ENCODE measurements around the gene FEM1B.
A peak's percentile ranks its signal among the peaks of the same experiment; 100 is the strongest.
"Not testable (repeated sequence)": the region's sequence is repeated elsewhere in the genome, so short reads cannot be mapped to it uniquely, and the experiment has no call there.

FEM1B gene

DNA sequence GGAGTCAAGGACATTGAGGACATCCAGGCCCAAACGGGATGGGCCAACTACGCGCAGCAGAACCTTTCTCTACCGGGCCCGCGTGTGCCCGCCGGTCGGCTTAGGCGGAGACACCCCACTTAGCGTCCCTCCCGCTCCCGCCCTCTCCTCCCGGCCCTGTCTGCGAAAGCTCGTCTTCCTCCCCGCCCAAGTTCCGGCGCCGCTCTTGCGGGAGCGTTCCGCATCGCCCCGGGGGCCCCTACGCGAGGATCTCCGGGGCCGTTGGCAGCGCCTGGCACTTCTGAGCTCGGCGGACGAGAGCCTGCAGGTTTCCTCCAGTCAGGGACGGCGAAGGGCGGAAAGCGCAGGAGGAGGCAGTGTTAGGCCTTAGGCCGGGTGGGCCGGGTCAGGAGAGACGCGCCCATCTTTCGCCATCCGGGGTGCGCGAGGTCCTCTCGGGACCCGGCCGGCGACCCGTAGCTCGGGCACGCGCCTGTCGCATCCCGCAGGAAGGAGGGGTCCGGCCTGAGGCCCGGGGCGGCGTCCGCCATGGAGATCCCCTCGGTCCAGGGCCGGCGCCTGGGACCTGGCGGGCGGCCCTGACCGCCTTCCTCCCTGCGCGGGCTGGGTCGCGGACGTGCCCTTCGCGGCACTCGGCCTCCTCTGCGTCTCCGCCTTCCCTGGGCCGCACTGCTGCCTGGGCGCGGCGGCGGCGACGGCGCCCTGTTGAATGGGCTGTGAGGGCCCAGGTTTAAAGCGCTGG, at the start of gene FEM1B:
Gene FEM1B (plus strand): TSS at position 143 of the 742 bp plus-strand sequence. CDS start 673 bp downstream, outside the sequence.
- peak; percentile 89 for DNase-seq

DNA sequence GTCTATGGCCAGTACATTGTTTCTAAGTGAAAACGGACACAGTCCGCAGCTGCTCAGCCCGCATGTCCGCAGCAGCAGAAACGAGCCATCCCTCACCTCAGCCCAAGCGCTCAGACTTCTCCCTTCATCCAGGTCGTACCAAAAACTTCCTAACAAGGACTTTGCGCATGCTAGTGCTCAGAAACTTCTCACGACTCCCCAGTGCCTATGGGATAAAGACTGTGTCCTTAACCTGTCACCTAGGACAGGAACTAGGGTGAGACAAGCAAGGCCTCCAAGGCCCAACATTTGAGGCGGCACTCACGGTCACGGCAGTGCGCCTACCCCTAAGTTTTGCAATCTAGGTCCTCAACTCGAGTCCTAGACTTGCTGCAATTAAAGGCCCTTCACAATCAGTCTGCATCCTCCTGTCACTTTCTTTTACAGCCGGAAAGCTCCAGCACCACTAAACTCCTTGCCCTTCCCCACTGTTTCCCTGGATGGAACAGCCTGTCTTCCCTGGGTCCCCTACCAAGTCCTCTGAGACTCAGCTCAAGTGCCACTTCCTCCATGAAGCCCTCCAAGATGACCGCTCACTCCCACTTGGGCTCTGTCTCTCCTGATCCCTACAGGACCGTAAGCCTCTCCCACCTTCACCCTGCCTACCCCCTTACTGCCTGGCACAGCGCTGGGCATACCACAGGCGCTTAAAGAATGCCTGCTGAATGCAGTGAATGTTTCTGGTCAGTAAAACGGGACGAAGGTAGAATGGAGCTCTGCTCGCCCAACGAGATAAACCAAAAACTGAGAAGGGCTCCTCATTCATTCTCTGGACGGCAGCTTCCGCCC, 49.2 kb upstream of the FEM1B start:
- DNase-seq = no peak

DNA sequence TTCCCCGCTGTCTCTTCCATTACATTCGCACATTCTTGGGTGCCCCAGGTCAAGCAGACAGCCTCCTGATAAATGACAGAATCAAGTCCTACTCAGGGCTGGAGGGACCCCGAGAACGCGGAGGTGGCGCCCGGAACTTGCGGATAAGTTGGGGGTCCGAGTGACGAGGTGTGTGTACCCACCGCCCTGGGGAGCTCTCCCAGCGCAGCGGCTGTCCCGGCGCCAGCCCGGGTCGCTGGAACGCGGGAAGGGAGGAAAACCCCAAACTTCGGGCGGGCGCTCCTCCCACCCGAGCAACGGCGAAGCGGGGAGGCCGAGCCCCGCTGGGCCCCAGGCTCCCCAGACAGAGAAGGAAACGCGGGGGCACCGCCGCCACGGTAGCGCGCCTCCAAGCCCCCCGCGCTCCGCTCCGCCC, 48.6 kb upstream of the FEM1B start:
- no peak for DNase-seq

DNA sequence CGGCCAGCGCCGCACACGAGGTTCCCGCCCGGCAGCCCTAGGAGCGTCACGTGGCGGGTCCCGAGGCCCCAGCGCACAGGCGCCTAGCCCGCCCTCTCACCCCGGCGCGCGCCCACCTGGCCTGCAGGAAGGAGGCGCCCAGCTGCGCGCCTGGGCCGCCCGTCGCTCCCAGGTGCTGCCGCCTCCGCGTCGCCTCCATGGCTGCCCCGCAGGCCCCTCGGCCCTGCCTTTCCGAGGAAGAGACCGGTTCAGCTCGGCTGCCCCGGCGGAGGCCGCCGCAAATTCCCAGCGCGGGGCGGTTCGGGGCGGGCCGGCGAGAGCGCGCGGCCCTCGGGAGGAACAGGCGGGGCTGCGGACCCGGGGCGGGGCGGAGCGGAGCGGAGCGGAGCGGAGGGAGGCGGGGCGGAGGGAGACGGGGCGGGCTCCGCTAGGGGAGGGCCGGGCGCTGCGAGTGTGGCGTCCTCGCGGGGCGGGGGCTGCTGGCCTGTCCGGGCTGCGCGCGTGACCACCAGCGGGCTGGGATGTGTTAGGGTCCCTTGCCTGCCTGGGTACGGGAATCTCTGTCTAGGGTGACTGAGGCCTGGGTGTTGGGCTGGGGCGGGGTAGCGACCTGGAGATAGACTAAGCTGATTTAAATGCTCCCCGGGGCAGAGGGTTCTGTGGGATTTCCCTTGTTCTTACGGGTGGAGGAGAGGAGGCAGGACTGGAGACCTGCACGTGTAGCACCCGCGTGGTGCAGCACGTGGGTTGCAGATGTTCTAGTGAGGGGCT, 48.0 kb upstream of the FEM1B start, which contains the start of gene CLN6:
Gene CLN6 (minus strand): TSS at position 343 of the 771 bp plus-strand sequence. CDS start 144 bp downstream, at position 199.
- DNase-seq = peak; percentile 86

DNA sequence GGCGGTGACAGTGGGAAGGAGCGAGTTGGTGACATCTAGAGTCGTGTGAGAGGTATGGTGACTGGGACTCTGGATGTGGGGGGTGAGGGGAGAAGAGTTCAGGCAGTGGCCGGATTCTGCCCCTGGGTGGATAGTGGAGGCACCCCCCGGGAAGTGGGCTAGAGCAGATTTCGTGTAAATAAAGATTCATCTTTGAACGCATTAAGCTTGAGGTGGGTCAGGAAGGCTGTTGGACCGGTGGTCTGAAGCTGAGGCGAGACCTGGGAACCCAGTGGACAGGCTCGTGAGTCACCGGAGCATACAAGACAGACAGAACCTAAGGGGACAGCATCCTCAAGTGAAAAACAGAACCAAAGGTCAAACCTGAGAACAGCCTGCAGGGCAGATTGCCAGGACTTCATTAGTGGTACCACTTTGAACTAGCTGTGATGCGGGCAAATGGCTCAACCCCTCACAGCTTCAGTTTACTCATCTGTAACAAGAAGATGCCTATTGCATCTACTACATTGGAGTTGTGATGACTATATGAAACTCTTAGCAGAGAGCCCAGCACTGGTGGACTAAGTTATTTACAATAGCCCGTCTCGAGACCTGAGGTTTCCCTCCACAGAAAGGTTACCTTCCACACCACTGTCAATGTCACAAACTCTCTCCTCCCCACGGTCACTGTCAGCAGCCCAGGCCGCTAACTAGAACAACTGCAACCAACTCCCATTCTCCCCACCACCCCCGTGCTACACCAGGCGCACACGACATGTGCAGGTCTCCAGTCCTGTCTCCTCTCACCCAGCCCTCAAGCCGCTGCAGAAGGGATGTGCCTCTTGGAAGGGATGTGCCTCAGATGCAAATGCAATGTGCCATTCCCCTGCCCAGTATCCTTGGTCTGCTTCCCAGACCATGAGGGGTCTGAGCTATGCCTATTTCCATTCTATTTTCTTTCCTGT, 47.1 kb upstream of the FEM1B start:
- no peak for DNase-seq

DNA sequence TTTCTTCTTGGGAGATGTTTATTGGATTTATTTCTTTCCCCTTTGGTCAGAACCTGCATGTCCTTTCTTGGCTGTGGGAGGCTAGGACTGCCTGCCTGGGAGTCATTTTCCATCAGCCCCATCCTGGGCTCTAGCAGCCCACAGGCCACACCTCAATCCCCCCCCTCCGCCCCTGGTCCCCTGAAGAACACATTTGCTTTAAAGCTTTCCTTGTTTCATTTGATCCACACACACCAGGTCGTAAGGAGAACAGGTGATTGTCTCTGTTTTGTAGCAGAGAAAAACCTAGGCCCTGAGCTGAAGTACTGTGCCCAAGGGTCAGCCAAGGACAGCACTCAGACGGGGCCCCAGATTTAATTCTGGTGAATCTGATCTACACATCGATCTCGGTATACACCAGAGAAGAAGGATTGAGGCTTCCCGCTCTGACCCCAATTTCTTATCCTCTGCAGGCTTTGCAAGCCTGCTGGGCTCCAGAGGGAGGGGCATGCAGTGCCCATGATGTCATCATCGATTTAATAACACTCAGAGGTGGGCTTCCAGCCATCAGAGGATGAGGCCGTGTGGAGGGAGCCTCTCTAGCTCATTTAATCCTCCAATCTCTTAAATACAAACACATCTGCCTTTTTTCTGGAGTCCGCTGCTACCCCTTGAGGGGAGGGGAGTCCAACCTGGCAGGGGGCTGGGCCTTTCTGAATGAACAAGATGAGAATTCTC, 46.3 kb upstream of the FEM1B start:
- no peak for DNase-seq

DNA sequence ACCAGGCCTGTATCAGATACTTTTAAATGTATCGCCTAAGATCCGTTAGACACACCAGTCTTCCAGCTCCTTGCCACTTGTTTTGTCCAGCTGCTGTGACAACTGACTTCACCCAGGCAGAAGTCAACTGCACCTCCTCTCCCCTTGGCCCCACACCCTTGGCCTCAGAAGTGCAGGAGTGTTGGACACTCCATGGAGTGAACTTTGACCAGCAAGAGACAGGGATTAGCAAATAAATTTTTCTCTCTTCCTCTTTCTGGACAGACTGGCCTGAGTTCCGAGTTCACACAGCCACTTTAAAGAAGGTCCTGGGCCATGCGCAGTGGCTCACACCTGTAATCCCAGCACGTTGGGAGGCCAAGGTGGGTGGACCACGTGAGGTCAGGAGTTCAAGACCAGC, 45.1 kb upstream of the FEM1B start:
- no peak for DNase-seq

DNA sequence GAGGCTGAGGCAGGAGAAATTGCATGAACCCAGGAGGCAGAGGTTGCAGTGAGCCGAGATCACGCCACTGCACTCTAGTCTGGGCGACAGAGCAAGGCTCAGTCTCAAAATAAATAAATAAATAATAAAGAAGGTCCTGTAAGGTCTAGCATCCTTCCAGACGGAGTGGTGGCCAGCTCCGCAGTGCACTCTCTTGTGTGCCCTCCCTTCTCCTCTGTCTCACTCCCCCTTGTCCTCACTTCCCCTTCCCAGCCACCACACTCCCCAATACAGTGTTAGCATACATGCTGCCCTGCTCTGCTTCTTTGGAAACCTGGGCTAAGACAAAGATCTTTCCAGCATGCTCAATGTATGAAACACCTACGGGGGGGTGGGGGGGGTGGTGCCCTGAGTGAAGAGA, 44.6 kb upstream of the FEM1B start:
- DNase-seq = no peak

DNA sequence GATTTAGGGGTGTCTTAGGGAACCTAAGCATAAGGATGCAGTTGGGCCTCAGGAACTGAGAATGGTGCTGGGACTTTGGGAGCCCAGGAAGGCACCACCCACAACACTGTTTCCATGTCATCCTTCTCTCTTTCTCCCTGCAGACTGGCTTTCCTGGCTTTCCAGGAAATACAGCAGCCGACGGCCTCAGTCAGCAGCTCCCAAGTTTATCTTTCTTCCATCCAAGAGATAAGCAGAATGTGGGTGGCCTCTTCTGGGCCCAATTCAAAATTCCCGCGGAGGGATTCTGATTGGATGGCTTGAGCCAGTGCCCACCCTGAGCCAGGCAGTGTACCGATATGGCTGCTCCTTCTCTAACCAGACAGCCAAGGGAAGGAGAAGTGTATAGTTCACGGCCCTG, 43.5 kb upstream of the FEM1B start:
- no peak for DNase-seq

DNA sequence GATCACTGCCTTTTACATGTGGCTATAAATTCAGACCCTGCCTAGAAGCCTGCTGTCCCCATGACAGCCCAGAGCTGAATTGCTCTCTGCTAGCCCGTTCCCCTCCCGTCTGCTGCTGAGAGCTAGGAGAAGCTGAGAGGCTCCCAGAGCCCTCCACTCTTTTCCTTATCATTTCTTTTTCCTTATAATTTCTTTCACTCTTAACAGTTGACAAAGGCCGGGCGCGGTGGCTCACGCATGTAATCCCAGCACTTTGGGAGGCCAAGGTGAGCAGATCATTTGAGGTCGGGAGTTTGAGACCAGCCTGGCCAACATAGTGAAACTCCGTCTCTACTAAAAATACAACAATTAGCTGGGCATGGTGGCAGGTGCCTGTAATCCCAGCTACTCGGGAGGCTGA, 43.0 kb upstream of the FEM1B start:
- not testable (repeated sequence) for DNase-seq

DNA sequence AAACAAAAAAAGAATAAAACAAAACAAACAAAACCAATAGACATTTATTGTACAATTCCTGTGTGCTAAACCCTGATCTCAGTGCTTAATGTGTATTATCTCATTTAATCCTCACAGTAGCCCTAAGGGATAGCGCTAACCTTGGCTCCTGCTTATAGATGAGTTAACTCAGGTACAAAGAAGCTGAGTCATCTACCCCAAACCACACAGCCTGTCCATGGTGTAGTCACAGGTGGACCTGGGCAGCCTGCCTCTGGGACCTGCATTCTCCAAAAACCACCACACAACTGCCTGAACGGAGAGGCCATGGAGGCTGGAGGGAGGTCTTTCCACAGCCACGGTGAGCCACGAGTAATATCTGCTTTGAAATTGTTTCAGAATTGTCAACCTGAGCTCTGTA, 42.5 kb upstream of the FEM1B start:
- no peak for DNase-seq

DNA sequence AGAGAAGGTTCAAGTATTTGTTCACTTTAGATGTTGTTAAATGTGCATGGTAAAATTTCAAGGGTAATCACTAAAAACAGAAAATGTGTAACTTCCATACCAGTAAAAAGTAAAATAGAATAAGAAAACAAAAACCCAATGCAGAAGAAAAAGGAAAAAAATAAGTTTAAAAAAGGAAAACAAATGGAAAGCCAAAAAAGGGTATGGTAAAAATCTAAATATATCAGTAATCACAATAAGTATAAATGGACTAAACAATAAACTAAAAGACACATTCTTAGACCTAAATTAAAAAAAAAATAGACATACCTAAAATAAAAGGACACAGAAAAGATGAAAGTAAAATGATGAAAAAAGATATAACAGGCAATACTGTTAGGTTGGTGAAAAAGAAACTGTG, 38.5 kb upstream of the FEM1B start:
- DNase-seq = no peak

DNA sequence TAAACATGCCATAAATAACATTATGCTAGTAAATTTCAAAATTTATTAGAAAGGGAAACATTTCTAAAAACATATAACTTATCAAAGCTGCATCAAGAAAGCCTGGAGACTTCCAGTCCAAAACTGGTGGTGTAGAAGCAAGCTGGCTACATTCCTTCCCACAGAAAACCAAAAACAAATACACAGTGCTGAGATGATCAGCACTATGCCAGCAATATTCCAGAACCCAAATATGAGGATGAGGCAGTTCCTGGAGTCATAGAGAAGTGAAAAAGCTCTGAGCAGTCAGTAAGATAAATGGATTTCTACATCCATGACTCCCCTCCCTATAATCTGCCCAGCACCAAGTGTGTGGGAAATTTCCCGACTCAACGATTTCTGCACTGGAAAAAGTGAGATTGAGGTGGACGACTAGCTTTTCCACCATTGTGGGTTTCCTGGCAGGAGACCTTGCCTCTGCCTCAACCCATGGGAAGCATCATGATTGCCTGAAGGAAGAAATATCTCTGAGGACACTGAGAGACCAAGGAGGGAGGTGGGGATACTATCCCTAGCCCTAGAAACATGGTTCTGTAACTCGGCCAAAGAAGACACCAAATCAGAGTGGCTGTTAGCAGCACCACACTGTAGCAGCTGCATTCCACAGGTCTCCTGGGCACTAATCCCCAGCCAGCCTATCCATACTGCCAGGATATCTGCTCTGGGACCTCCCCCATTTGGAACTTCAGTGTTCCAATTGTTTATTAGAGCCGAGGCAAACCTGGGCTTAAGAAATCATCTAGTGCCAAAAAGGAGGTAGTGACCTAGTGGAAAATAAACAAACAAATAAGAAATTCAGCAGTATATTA, 36.2 kb upstream of the FEM1B start:
- DNase-seq = no peak

DNA sequence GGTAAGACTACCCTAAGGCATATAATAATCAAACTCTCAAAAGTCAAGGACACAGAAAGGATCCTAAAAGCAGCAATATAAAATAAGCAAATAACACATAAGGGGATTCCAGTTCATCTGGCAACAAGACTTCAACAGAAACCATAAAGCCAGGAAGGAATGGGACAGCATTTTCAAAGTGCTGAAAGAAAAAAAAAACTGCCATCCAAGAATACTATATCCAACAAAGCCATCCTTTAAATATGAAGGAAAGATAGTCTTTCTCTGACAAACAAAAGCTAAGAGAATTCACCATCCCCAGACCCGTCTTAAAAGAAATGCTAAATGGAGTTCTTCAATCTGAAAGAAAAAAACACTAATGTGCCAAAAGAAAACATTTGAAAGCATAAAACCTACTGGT, 33.3 kb upstream of the FEM1B start:
- no peak for DNase-seq

DNA sequence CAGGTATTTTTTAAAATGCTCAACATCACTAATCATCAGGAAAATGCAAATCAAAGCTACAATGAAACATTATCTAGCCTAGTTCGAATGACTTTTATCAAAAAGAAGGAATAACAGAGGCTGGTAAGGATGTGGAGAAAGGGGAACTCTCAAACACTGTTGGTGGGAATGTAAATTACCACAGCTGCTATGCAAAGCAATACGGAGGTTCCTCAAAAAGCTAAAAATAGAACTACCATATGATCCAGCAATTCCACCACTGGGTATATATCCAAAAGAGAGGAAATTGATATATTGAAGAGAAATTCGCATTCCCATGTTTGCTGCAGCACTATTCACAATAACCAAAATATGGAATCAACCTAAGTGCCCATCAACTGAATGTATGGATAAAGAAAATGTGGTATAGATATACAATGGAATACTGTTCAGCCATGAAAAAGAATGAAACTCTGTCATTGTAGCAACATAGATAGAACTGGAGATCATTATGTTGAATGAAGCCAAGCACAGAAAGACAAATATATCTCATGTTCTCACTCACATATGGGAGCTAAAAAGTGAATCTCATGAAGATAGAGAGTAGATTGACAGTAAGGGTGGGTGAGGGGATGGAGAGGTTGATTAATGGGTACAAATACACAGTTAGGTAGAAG, 28.4 kb upstream of the FEM1B start:
- no peak for DNase-seq

DNA sequence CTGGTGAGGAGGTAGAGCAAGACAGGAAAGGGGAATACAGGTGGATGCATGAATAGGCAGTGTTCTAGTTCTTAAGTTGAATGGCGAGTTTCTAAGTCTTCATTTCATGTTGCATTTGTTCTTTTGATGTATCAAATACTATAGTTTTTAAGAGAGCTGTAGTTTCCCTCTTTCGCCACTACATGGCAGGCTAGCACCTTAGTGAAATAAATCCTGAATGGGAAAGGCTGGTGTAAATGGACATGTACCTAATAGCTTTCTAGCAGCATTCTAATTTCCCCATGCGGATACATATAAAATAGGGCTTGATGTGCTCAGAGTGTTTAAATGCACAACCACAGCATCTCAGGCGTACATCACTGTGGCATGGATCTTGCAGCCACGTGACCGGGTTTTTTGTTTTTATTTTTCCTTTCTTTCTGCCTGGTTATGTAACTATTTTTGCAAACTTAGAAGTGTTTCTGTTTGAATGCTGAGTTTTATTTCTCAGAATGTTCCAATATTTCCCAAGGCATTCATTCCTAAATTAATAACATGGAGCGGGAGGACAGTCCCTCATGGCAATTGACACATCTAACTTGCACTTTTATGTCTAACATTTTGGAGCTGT, 24.5 kb upstream of the FEM1B start:
- DNase-seq = peak; percentile 56

DNA sequence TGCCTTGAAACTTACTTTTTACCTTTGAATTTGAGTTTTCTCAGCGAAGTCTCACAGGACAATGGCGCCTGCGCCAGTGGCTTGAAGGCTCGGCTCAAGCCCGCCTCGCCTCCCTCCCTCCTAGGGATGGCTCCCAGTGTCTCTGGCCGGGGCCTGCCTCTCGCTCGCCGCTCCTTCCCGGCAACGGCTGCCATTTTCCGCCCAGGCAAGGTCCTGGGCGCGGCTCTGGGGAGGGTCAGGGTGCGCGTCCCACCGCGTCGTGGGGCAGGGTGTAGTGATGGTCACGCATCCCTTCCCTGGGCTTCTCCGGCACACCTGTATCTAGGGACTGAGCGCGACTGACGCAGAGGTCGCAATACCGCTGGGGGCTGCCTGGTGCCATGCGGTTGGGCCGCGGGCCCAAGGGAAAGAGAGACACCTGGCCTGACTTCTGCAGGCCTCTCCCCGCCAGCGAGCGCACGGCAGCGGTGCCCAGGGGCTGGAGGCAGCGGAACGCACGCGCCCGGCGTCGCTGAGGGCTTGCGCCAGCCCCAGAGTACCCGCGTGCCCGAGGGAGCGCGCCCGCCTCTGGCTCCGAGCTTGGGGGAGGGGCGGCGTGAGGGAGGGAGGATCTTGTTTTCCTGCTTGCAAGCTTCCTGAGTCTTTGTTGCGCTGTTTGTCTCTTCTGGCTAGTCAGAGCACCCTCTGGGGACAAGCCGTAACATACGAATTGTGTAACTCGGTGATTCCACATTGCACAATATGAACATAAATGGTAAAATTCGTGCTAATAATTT, 20.7 kb upstream of the FEM1B start:
- DNase-seq = peak; percentile 86

DNA sequence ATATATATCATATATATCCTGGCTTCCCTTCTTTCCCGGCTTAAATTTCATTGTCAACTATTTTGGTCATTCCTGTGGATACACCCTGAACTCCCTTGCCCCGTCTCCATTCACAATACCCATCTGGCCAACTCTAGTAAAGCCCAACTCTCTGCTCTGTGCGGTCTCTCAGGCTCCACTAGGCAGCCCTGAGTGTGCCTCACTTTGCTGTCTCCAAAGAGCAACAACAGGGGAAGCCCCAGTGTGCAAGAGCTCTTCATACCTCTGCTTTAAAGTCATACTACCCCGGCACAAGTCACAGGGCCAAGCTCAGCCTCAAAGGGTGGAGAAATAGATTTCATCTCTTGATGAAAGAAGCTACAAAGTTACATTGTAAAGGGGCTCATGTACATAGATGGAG, 18.9 kb upstream of the FEM1B start:
- DNase-seq = peak; percentile 35

DNA sequence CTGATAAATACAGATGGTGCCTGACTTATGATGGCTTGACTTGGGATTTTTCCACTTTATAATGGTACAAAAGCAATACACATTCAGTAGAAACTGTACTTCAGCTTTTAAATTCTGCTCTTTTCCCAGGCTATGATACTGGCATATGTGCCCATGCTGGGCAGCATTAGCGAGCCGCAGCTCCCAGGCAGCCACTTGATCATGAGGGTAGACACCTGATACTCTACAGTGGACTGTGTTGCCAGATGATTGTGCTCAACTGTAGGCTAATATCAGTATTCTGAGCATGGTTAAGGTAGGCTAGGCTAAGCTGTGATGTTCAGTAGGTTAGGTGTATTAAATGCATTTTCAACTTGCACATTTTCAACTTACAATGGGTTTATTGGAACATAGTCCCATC, 17.7 kb upstream of the FEM1B start:
- DNase-seq = no peak
